IPS-15b (cell line): ENCODE measurements around the gene EXO1.
"Not testable (repeated sequence)": the region's sequence is repeated elsewhere in the genome, so short reads cannot be mapped to it uniquely, and the experiment has no call there.

Experiments
- H3K27me3 ChIP-seq: one replicate; pipeline ENCODE4 v1.6.1; 2013; ENCODE audit warnings: low read length; ENCODE audit not compliant: control insufficient read depth, insufficient read depth
- H3K36me3 ChIP-seq: one replicate; pipeline ENCODE4 v1.6.1; 2013; ENCODE audit warnings: low read length; ENCODE audit not compliant: control insufficient read depth, insufficient read depth
- H3K4me1 ChIP-seq: one replicate; pipeline ENCODE4 v1.6.1; 2013; ENCODE audit warnings: mild to moderate bottlenecking, low read length; ENCODE audit not compliant: control insufficient read depth, insufficient read depth
- H3K4me3 ChIP-seq: one replicate; pipeline ENCODE4 v1.5.1; 2013; ENCODE audit warnings: low read depth, low read length
- H3K9ac ChIP-seq: one replicate; pipeline ENCODE4 v1.6.1; 2013; ENCODE audit warnings: low read depth, mild to moderate bottlenecking, low read length
- H3K9me3 ChIP-seq: one replicate; pipeline ENCODE4 v1.6.1; 2013; ENCODE audit warnings: mild to moderate bottlenecking, low read length; ENCODE audit not compliant: control insufficient read depth, insufficient read depth

Gene EXO1

DNA sequence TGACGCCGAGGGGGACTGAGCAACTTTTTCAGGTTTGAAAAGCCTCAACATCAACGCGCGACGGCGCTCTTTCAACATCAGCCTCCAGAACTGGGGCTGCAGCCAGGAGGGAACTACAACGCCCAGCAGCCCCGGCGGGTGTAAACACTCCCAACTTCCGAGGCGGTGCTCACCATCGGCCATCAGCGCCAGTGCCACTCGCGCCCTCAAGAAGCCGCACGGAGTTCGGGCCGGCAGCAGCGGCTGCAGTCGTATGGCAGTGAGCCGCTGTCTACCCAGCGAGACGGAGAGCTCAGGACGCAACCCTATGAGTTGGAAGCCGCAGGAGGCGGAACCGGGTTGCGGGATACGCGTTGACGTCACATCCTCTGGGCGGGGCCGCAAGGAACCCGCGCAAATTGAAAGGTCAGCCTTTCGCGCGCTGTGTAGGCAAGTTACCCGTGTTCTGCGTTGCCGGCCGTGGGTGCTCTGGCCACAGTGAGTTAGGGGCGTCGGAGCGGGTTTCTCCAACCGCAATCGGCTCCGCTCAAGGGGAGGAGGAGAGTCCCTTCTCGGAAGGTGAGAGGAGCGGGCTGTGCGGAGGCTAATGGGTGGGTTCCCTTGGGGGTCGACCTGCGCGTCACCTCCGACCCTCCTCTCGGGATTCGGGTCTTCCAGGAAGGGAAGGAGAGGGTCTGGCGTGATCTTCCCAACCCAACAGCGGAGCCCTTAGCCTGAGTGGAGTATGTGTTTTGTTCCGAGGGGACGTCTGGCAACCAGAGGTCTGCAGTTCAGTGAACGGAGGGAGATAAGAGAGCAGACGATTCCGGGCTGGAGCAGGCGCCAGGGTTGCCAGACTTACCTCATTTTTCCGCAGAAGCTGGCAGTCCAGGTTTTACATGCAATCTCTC lies at the start of gene EXO1:
Gene EXO1 (plus strand): TSS at position 409 of the 890 bp plus-strand sequence. CDS start 2,222 bp downstream, outside the sequence.
- Histone ChIP-seq H3K36me3 (peaks cover 2% of the 10 kb centered on the region), H3K4me1 (peaks cover 3% of the 10 kb centered on the region), H3K4me3 (peak within 1 kb of the TSS; percentile 99), H3K27me3 (no peaks in the 10 kb centered on the region), H3K9ac (peak within 1 kb of the TSS; percentile 97), H3K9me3 (no peaks in the 10 kb centered on the region)

- Histone ChIP-seq H3K9me3 (no peaks in the 10 kb centered on the region), H3K9ac (no peak overlapping the region), H3K4me3 (no peak overlapping the region), H3K4me1 (no peaks in the 10 kb centered on the region), H3K27me3 (no peaks in the 10 kb centered on the region), H3K36me3 (no peaks in the 10 kb centered on the region)
Observed at GRCh38 chr1:241799416-241799815, 48.6 kb upstream of the EXO1 start.

- Histone ChIP-seq H3K9ac (no peak overlapping the region), H3K9me3 (no peaks in the 10 kb centered on the region), H3K27me3 (no peaks in the 10 kb centered on the region), H3K4me1 (no peaks in the 10 kb centered on the region), H3K36me3 (no peaks in the 10 kb centered on the region), H3K4me3 (no peak overlapping the region)
Observed at GRCh38 chr1:241800640-241801039, 47.4 kb upstream of the EXO1 start.

DNA sequence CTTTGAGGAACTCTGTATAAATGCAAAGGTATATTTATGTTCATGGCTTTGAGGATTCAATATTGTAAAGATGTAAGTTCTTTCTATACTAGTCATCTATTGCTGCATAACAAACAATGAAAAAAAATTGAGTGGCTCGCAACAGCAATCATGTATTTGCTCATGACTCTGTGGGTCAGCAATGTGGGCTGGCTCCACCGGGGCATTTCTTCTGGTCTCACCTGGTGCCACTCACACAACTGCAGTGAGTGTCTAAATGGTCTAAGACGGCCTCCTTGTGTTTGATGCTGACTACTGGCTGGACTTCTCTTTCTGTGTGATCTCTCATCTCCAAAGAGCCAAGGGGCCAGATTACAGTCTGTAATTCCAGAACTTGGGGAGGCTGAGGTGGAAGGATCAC lies 45.1 kb upstream of the EXO1 start:
- no peak overlapping the region for H3K4me3 ChIP-seq
- H3K4me1 ChIP-seq = no peaks in the 10 kb centered on the region
- H3K9me3 ChIP-seq = no peaks in the 10 kb centered on the region
- no peak overlapping the region for H3K9ac ChIP-seq
- no peaks in the 10 kb centered on the region for H3K36me3 ChIP-seq
- H3K27me3 ChIP-seq = no peaks in the 10 kb centered on the region

- H3K36me3 ChIP-seq, H3K4me3 ChIP-seq, H3K4me1 ChIP-seq, H3K9me3 ChIP-seq, H3K27me3 ChIP-seq, H3K9ac ChIP-seq: not testable (repeated sequence)
Observed at GRCh38 chr1:241804706-241805105, 43.3 kb upstream of the EXO1 start.

DNA sequence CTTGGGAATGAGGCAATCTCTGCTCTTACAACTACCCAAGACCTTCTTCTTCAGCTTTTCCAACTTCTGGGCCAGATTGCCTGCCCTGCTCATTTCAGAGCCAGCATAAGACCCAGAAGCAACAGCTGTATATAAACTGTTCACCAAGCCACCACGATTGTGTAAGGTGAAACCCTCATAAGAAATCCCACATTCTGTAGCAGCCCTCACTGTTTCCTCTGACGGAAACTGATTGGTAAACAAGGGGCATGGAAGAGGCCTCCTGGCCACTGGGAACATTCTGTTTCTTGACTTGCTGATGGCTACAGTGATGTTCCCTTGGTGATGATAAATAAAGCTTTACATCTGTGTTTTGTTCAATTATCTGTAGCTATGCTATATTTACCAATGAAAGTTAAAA lies 39.7 kb upstream of the EXO1 start:
- no peak overlapping the region for H3K9ac ChIP-seq
- H3K9me3 ChIP-seq = no peaks in the 10 kb centered on the region
- H3K36me3 ChIP-seq = no peaks in the 10 kb centered on the region
- no peaks in the 10 kb centered on the region for H3K4me1 ChIP-seq
- no peaks in the 10 kb centered on the region for H3K27me3 ChIP-seq
- no peak overlapping the region for H3K4me3 ChIP-seq

GRCh38 chr1:241810769-241811405 lies 37.1 kb upstream of the EXO1 start:
- Histone ChIP-seq H3K9ac (no peak overlapping the region), H3K27me3 (no peaks in the 10 kb centered on the region), H3K9me3 (no peaks in the 10 kb centered on the region), H3K4me1 (no peaks in the 10 kb centered on the region), H3K4me3 (no peak overlapping the region), H3K36me3 (no peaks in the 10 kb centered on the region)

GRCh38 chr1:241813768-241814320 lies 34.2 kb upstream of the EXO1 start:
- no peak overlapping the region for H3K9ac ChIP-seq
- no peaks in the 10 kb centered on the region for H3K9me3 ChIP-seq
- no peaks in the 10 kb centered on the region for H3K4me1 ChIP-seq
- H3K27me3 ChIP-seq = no peaks in the 10 kb centered on the region
- H3K4me3 ChIP-seq = no peak overlapping the region
- no peaks in the 10 kb centered on the region for H3K36me3 ChIP-seq

DNA sequence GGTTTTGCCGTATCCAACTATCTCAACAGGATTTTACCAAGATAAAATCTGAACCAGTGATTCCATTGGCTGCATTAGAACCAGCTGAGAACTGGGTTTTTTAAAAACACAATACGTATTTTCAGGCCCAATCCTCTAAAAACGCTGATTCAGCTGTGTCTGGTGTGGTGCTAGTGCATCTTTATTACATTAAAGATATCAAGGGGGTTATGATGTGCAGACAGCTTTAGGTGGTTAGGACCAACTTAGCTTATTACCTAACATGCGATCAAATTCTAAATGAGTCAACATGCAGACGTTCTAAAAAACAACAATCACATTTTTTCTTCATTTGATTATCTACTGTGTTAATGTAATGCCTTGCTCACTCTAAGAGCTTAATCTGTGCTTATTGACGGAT lies 32.0 kb upstream of the EXO1 start:
- Histone ChIP-seq H3K4me1 (no peaks in the 10 kb centered on the region), H3K9me3 (no peaks in the 10 kb centered on the region), H3K27me3 (no peaks in the 10 kb centered on the region), H3K36me3 (no peaks in the 10 kb centered on the region), H3K4me3 (no peak overlapping the region), H3K9ac (no peak overlapping the region)

- Histone ChIP-seq H3K9ac (no peak overlapping the region), H3K36me3 (no peaks in the 10 kb centered on the region), H3K9me3 (no peaks in the 10 kb centered on the region), H3K4me1 (no peaks in the 10 kb centered on the region), H3K27me3 (no peaks in the 10 kb centered on the region), H3K4me3 (no peak overlapping the region)
Observed at GRCh38 chr1:241817331-241817792, 30.6 kb upstream of the EXO1 start.

- no peaks in the 10 kb centered on the region for H3K27me3 ChIP-seq
- no peaks in the 10 kb centered on the region for H3K4me1 ChIP-seq
- H3K9ac ChIP-seq = no peak overlapping the region
- no peak overlapping the region for H3K4me3 ChIP-seq
- H3K9me3 ChIP-seq = no peaks in the 10 kb centered on the region
- H3K36me3 ChIP-seq = no peaks in the 10 kb centered on the region
Observed at GRCh38 chr1:241817956-241818612, 29.9 kb upstream of the EXO1 start.
